GM18907 (cell line): Measurements from ENCODE around the gene HPDL.
"Not testable (repeated sequence)": the region's sequence is repeated elsewhere in the genome, so short reads cannot be mapped to it uniquely, and the experiment has no call there.

Source experiments
- ATAC-seq: cut with Tn5 transposase; IDR thresholded peaks from one replicate; pipeline ENCODE4 v1.9.1; 2021; ENCODE audit warnings: mild to moderate bottlenecking, moderate library complexity; ENCODE audit not compliant: unreplicated experiment

HPDL gene

GRCh38 chr1:45348966-45349677, 22.4 kb downstream of the HPDL start:
- ATAC-seq = no peak

- ATAC-seq = no peak
These were observed 24.8 kb downstream of the HPDL start for GRCh38 chr1:45351508-45351907.

GRCh38 chr1:45353685-45354084, 27.0 kb downstream of the HPDL start:
- no peak for ATAC-seq

GRCh38 chr1:45354838-45355237, 28.1 kb downstream of the HPDL start:
- no peak for ATAC-seq

GRCh38 chr1:45355683-45356082, 29.0 kb downstream of the HPDL start:
- ATAC-seq = no peak

GRCh38 chr1:45356186-45356585, 29.5 kb downstream of the HPDL start:
- no peak for ATAC-seq

GRCh38 chr1:45359882-45360513, 33.3 kb downstream of the HPDL start:
- ATAC-seq = no peak

GRCh38 chr1:45360981-45361380, 34.3 kb downstream of the HPDL start:
- not testable (repeated sequence) for ATAC-seq

- ATAC-seq = no peak
These were observed 37.6 kb downstream of the HPDL start for GRCh38 chr1:45364294-45364693.

GRCh38 chr1:45365051-45365450, 38.4 kb downstream of the HPDL start:
- ATAC-seq = no peak

- ATAC-seq = peak; percentile 57
These were observed 43.9 kb downstream of the HPDL start for GRCh38 chr1:45370575-45370974.

GRCh38 chr1:45373573-45373972, 46.9 kb downstream of the HPDL start:
- no peak for ATAC-seq

- no peak for ATAC-seq
These were observed 48.7 kb downstream of the HPDL start for GRCh38 chr1:45375104-45376090.

- no peak for ATAC-seq
These were observed 51.5 kb downstream of the HPDL start for GRCh38 chr1:45378184-45378583.
